ENCODE results near the gene GOLGA6A.
"Not testable (repeated sequence)": the region's sequence is repeated elsewhere in the genome, so short reads cannot be mapped to it uniquely, and the experiment has no call there.

The GOLGA6A gene

GRCh38 chr15:74052271-74053260 lies 29.8 kb downstream of the GOLGA6A start:
- DNase-seq (ENCODE audit: low read depth in 3 of 3): not testable (repeated sequence)

DNA sequence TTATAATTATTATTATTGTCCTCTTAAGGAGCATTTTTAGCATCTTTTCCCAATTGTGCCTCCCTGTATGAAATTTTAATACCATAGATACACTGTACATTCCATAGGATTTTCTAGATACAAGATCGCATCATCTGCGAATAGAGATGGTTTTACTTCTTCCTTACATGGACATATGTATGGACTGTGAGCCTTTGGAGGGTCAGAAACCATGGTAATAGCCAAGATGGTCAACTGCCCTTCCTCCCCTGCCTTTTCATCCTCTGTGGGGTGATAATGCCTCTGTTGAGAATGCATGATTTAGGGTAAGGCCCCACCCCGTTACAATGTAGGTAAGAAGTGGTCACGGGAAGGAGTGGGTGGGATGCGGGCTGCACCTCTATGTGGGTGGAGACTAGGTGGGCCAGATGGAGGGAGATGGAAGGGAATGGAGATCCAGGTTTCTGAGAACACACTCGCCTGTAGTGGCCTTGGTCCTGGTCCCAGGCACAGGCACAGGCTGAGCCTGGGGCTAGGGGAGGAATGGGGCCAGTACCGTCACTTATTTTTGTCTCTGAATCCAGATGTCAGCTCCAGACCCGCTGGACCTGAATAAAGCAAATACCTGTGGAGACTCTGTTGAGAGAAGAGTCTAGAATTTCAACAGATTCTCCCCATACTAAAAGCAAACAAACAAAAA lies 31.7 kb downstream of the GOLGA6A start:
- no peak for DNase-seq (ENCODE audit: low read depth in 3 of 3)

DNA sequence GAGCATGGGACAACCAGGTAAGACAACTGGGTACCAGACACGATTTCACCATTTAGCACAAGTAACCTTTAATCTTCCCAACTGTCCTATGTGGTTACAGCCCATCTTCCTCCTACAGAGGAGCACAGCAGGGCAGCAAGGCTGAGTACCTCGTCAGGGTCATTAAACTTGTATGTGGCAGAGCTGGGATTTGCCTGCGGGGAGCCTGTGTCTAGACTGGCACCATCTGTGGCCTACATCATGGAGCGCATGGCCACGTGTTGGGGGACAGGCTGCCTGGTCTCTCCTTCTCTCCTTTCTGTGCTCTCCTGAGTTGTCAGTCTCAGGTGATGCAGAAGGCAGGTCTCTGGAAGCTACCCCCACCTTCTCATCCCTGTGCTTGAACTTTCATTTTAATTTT lies 32.2 kb downstream of the GOLGA6A start:
- no peak for DNase-seq (ENCODE audit: low read depth in 3 of 3)

GRCh38 chr15:74046275-74046674 lies 36.1 kb downstream of the GOLGA6A start:
- no peak for DNase-seq (ENCODE audit: low read depth in 3 of 3)

DNA sequence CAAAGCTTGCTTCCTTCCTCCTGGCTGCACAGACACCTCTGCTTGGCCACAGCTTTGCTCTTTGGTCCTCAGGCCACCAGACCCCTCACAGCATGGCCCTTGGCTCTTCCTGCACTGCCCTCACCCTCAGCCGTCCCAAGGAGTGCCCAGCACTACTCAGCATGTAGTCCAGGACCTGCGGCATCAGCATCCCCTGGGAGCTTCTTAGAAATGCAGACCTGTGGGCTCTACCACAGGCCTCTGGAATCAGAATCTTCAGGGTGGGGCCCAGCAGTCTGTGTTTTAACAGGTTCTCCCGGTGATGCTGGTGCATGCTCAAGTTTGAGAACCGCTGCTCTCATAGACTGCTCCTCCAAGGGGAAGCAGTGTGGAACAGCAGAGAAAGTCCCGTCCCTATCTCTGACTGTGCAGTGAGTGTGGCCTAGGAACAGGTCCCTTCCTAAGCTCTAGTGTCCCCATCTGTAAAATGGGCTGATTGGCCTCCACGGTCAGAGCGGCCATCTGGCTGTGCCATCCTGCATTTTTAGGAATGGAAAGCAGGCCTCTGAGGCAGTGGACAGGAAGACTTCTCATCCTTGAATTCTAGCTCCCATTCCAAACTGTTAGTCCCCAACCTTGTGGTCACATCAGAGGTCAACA lies 36.6 kb downstream of the GOLGA6A start:
- no peak for DNase-seq (ENCODE audit: low read depth in 3 of 3)

DNA sequence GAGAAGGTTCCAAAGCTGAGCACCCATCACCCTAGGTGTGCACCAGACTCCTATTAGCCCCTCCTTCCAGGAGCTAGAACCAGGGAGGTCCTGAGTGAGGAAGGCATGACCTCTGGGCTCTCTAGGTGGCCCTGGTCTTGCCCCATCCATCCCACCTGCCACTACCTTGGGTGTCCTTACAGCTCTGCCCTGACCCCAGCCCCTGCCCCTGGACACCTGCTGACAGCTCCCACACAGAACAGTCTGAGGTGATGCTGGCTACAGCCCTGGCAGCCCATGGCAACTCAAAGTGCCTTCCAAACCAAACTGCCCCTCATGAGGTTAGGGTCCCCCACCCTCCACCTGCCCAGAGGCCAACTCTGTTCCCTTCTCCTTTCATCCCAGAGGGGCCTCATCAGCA lies 37.2 kb downstream of the GOLGA6A start:
- no peak for DNase-seq (ENCODE audit: low read depth in 3 of 3)

DNA sequence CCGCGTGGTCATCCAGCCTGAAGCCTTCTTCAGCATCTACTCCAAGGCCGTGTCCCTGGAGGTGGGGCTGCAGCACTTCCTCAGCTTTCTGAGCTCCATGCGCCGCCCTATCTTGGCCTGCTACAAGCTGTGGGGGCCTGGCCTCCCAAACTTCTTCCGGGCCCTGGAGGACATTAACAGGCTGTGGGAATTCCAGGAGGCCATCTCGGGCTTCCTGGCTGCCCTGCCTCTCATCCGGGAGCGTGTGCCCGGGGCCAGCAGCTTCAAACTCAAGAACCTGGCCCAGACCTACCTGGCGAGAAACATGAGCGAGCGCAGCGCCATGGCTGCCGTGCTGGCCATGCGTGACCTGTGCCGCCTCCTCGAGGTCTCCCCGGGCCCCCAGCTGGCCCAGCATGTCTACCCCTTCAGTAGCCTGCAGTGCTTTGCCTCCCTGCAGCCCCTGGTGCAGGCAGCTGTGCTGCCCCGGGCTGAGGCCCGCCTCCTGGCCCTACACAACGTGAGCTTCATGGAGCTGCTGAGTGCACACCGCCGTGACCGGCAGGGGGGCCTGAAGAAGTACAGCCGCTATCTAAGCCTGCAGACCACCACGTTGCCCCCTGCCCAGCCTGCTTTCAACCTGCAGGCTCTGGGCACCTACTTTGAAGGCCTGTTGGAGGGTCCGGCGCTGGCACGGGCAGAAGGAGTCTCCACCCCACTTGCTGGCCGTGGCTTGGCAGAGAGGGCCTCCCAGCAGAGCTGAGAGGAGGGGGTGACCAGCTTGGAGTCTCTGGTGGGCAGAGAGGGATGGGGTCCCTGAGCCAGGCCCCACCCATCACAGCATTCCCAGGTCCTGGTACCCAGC lies 37.9 kb downstream of the GOLGA6A start:
- DNase-seq (ENCODE audit: low read depth in 3 of 3): no peak

- DNase-seq (ENCODE audit: low read depth in 3 of 3): no peak
Measured at GRCh38 chr15:74043425-74044266, 38.7 kb downstream of the GOLGA6A start.

DNA sequence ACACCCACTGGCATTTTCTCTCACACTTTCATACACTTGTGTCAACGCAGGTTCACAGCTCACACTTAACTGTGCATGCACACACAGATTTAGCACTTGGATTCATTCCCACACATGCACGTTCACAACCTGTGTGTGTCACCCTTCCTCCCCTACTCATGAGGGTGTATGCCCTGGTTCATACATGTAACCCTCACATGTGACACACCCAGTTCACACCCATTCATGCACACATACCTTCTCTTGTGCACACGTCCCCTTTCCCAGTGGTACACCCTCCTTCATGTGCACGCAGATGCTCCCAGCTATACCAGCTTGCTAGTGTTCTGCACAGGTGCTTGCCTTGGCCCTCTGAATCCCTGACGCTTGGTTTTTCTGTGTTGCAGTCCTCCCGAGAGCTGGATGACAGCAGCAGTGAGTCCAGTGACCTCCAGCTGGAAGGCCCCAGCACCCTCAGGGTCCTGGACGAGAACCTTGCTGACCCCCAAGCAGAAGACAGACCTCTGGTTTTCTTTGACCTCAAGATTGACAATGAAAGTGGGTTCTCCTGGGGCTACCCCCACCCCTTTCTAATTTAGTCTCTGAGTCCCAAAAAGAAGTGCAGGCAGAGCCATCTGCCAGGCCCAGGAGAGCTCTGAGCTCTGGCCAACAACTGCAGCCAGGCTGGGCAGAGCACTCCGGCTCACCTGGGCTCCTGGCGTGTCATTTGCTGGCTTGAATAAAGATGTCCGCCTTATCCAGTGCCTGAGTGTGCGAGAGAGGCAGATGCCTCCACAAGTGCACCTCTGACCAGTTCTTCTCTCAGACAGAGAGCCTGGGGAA lies 39.5 kb downstream of the GOLGA6A start:
- DNase-seq (ENCODE audit: low read depth in 3 of 3): no peak

GRCh38 chr15:74041777-74042435 lies 40.4 kb downstream of the GOLGA6A start:
- no peak for DNase-seq (ENCODE audit: low read depth in 3 of 3)

DNA sequence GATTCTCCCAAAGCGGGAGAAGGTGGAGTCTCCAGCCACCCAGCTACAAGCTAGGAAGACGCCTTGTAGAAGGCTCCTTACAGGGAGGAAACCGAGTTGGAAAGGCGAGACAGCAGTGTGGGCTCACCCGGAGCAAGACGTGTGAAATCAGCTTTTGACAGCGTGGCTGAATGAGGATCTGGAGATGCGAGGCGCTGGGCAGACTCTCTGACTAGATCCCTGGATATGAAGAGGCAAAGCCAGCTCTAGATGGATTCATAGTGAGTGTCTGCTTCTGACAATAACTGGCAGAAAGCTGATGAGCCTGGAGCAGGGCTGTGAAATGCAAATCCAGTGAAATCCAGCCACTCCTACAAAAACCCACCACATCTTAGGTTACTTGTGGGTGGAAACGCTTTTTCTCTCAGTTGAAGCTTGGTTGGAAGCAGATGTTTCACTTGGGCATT lies 41.0 kb downstream of the GOLGA6A start:
- DNase-seq (ENCODE audit: low read depth in 3 of 3): no peak

GRCh38 chr15:74040109-74040850 lies 42.1 kb downstream of the GOLGA6A start:
- no peak for DNase-seq (ENCODE audit: low read depth in 3 of 3)

- no peak for DNase-seq (ENCODE audit: low read depth in 3 of 3)
Measured at GRCh38 chr15:74039656-74040010, 42.7 kb downstream of the GOLGA6A start.

DNA sequence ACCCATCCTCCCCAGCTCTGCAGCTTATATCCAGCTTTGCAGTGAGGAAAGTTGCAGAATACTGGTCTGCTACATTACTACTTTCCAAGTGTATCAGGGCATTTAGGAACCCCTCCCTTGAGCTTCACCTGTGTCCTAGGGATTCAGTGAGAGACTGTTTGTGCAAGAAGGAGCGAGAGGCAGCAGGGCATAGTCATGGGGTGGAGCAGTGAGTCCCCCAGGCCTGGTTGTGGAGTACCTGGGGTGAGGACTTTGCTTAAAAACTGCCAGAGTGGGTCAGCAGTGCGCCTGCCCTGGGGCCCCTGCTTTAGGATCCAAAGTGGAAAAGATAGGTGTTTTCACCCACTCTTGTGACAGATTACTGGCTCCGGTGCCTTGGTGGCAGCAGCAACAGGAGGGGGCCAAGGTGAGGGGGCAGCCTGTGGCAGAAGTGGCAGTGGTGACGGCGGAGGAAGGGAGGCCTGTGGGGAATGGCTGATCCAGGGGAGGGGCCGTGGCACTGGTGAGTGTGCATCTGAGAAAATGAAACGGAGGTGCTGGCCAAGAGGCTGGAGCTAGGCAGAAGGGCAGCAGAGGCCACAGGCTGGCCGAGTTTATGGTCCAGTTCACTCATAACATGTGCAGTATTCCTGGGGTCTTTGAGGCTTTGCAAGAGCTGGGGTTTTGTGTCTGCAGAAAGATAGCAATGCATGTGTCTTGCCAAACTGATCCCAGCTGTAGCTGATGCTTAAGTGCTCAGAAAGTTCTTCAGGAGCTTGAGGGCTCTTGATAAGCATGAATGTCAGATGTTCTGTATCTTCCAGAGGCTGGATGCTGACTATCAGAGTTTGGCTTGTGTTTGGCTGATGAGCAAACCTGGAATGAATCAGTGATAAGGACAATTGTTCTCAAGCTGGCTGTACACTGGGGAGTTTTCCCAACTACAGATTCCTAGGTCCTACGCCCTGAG lies 43.4 kb downstream of the GOLGA6A start:
- no peak for DNase-seq (ENCODE audit: low read depth in 3 of 3)

DNA sequence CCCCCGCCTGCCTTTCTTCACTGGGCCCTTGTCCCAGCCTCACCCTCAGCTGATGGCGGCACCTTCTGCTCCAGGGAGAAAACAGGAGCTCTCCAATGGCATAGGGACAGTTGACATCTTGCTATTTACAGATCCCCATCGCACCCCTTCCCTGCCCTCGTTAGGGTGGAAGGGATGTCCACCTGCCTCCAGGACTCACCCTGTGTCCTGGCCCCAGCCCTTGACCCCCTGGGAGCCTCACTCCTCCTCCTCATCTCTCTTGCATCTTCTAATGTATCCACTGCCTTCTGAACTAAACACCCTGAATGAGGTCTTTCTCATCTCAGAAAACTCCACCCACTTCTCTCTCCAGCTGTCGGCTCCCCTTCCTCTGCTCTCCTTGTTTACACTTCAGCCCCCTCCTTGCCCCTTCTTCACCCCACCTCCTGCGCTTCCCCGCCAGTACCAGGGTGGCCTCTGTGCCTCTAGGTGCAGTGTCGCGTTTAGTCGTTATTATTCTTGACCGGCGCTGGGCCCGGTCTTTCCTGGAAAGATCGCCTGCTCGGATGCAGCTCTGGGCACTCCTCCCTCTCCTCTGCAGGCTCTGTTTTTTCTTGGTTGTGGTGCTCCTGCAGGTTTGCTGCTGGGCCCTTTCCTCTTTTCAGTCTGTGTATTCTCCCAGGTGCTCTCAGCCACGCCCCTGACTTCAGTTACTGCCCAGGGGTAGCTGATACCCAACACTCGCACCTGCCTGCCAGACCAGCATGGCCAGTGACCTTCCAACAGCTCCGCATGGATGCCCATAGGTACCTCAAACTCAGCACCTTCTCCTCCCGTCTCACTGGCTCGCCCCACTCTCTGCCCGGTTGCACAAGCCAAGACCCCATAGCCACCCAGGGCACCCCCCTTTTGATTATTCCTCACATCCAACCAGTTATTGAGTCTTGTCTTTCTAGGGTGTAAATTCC lies 44.9 kb downstream of the GOLGA6A start:
- DNase-seq (ENCODE audit: low read depth in 3 of 3): no peak
